ENCODE results near the gene IGLL1.
A peak's percentile ranks its signal among the peaks of the same experiment; 100 is the strongest.

IGLL1 gene

DNA sequence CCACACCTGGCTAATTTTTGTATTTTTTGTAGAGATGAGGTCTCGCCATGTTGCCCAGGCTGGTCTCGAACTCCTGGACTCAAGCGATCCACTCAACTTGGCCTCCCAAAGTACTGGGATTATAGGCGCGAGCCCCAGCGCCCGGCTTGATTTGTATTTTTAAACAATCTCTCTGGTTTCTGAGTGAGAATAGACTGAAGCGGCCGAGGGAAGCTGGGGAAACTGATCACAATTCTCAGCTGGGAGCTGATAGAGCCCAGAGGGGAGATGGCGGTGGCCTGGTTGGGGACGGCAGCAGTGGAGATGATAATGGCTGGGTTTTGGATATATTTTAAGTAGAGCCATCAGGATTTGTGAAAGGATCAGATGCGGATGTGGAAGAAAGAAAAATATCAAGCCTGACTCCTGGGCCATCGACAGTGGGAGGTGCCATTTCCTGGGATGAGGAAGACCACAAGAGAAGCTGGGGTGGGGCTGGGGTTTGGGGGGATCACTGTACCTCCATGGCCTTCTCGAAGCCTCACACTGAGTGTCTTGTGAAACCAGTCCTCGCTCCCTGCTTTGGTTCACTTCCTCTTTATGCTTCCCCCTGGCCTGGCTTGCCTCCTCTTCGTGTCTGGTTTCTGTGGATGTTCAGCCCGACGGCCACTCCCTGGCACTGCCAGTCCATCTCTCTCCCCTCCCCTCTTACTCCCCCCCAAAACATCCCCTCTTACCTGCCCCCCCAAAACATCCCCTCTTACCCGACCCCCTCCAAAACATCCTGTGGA is 51.9 kb downstream of the IGLL1 start:
- Histone ChIP-seq H3K4me1 (ENCODE audit: control insufficient read depth, insufficient read depth, low read length, poor library complexity, severe bottlenecking) (peaks cover 37% of the 10 kb centered on the region), H3K36me3 (ENCODE audit: control insufficient read depth, insufficient read depth, low read length) (no peaks in the 10 kb centered on the region), H3K4me3 (ENCODE audit: extremely low read depth, insufficient read depth, low read length, poor library complexity, severe bottlenecking) (no peak overlapping the region), H3K27ac (ENCODE audit: low read depth, low read length, severe bottlenecking) (no peak overlapping the region), H3K9me3 (ENCODE audit: control insufficient read depth, low read length) (no peaks in the 10 kb centered on the region)
- WGBS, 2 experiments (ENCODE audit: insufficient coverage in 2 of 2): 96% methylated on average over 14 to 18 of the region's 19 CpGs

DNA sequence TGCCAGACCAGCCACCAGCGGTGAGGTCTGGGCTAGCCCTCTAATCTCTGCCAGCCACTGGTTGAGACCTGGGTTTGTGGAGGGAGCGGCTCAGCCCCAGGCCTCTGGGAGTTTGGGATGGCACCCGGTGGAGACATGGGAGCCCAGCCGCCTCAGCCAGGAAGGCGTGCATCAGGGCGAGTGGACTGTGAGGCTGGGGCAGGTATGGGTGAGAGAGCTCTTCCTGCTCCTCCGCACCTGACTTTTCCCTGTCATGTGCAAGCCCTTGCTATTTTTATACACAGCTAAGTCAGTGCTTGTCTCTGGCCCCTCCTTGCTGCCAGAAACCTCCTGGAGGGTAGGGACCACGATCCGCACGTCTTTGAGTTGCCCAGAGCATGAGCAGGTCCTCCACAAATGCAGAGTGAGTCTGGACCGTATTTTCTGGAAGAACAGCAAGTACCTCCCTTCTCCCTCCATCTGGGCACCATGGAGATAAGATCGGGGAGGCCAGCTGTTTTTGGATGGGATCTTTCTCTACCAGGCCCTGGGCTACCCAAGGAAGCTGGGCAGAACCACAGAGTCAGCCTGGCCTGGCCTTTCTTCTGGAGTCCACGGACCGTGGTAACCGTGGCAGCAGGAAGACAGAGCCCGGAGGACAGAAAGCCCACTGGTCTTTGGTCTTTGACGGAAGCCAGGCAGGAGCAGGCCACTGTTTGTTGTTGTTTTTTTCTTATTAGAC is 53.3 kb downstream of the IGLL1 start:
- WGBS, 2 experiments (ENCODE audit: insufficient coverage in 2 of 2): 84 to 88% methylated on average over 9 to 11 of the region's 17 CpGs
- Histone ChIP-seq H3K4me3 (ENCODE audit: extremely low read depth, insufficient read depth, low read length, poor library complexity, severe bottlenecking) (no peak overlapping the region), H3K9me3 (ENCODE audit: control insufficient read depth, low read length) (no peaks in the 10 kb centered on the region)

DNA sequence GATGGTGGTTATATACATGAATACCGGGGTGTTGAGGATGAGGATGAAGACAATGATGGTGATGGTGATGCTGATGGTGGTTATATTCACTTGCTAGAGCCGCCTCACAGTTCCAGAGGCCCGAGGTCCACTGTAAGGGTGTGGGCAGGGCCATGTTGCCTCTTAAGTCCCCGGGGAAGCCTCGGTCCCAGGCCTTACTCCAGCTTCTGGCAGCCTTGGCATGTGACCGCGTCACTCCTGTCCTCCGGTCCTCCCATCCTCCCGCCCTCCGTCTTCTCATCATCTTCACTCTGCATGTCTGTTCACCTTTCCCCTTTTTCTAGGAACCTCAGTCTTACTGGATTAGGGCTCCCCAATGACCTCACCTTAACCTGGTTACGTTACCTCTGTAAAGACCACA is 54.6 kb downstream of the IGLL1 start:
- 94 to 97% methylated on average over 7 to 10 of the region's 11 CpGs for WGBS, 2 experiments (ENCODE audit: insufficient coverage in 2 of 2)
- no peak overlapping the region for H3K4me3 ChIP-seq (ENCODE audit: extremely low read depth, insufficient read depth, low read length, poor library complexity, severe bottlenecking)
- peaks cover 33% of the 10 kb centered on the region for H3K4me1 ChIP-seq (ENCODE audit: control insufficient read depth, insufficient read depth, low read length, poor library complexity, severe bottlenecking)
- no peaks in the 10 kb centered on the region for H3K9me3 ChIP-seq (ENCODE audit: control insufficient read depth, low read length)
- no peaks in the 10 kb centered on the region for H3K36me3 ChIP-seq (ENCODE audit: control insufficient read depth, insufficient read depth, low read length)
- H3K27ac ChIP-seq (ENCODE audit: low read depth, low read length, severe bottlenecking): no peak overlapping the region

More for the DNA sequence above, 53.3 kb downstream of the IGLL1 start:
- H3K4me1 ChIP-seq (ENCODE audit: control insufficient read depth, insufficient read depth, low read length, poor library complexity, severe bottlenecking): peaks cover 30% of the 10 kb centered on the region
- H3K27ac ChIP-seq (ENCODE audit: low read depth, low read length, severe bottlenecking): no peak overlapping the region
- H3K36me3 ChIP-seq (ENCODE audit: control insufficient read depth, insufficient read depth, low read length): no peaks in the 10 kb centered on the region

DNA sequence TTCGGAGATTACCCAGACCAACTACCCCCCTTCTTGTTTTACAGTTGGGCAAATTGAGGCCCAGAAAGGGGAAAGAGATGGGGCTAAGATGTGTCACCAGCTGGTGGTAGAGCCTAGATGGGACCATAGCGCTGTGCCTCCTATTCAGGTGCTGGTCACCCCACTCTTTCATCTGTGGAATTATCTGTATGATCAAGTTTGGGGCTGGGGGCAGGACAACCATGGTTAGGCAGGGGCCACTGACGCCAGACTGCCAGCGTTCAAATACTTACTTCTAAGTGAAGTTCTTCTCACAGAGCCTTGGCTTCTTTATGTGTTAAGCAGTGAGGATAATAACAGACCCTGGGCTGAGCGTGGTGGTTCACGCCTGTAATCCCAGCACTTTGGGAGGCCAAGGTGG is 55.9 kb downstream of the IGLL1 start:
- no peak overlapping the region for H3K4me3 ChIP-seq (ENCODE audit: extremely low read depth, insufficient read depth, low read length, poor library complexity, severe bottlenecking)
- peak overlapping the region; percentile 98 for H3K27ac ChIP-seq (ENCODE audit: low read depth, low read length, severe bottlenecking)
- WGBS, 2 experiments (ENCODE audit: insufficient coverage in 2 of 2): 90 to 100% methylated on average over 2 to 3 of the region's 6 CpGs
- H3K4me1 ChIP-seq (ENCODE audit: control insufficient read depth, insufficient read depth, low read length, poor library complexity, severe bottlenecking): peaks cover 36% of the 10 kb centered on the region
- no peaks in the 10 kb centered on the region for H3K36me3 ChIP-seq (ENCODE audit: control insufficient read depth, insufficient read depth, low read length)
- no peaks in the 10 kb centered on the region for H3K9me3 ChIP-seq (ENCODE audit: control insufficient read depth, low read length)

DNA sequence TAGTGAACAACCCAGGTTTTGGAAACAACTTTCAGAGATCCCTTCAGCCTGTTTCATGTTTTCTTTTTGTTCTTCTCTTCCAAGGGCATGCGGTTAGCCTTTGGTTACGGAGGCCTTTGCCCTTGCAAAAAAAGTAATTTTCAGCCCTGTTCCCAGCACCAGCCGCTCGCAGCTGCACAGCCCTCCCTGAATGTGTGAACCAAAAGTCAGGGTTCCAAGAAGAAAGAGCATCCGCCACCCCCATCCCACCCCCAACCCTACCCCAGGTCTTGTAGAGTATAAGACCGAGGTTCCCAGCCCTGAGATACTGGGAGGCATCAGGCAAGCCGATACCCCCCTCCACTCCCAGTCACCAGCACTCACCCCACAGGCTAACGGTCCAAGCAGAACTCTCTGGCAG is 56.4 kb downstream of the IGLL1 start:
- Histone ChIP-seq H3K27ac (ENCODE audit: low read depth, low read length, severe bottlenecking) (peak overlapping the region; percentile 98), H3K9me3 (ENCODE audit: control insufficient read depth, low read length) (no peaks in the 10 kb centered on the region), H3K4me3 (ENCODE audit: extremely low read depth, insufficient read depth, low read length, poor library complexity, severe bottlenecking) (no peak overlapping the region), H3K4me1 (ENCODE audit: control insufficient read depth, insufficient read depth, low read length, poor library complexity, severe bottlenecking) (peaks cover 41% of the 10 kb centered on the region), H3K36me3 (ENCODE audit: control insufficient read depth, insufficient read depth, low read length) (no peaks in the 10 kb centered on the region)
- WGBS, 2 experiments (ENCODE audit: insufficient coverage in 2 of 2): 94 to 100% methylated on average over 2 to 4 of the region's 8 CpGs
